K562 (cell line): Measurements from ENCODE around the gene TBC1D2B. TPM values are rescaled to one million over a fixed set of nuclear protein-coding genes. Genes with fewer than 3 reads are reported as not detected.

Experiments used
- ATAC-seq: fragments of 200-7000 bp; cut with Tn5 transposase; 3 replicates; pipeline ENCODE4 v1.9.1; 2020; ENCODE audit warnings: moderate library complexity
- BruUV-seq: library from RNA; stranded (reverse); fragments of 400-500 nt; replicated peaks from 2 replicates; lab custom pipeline; 2021; lab: Mats Ljungman, UMichigan
- CTCF ChIA-PET: fragments of 300-600 bp; formaldehyde crosslinking; extraction: SDS; loops from one replicate; lab custom pipeline; 2021; ENCODE audit warnings: low intra/inter-chr PET ratio; lab: Yijun Ruan, JAX
- POLR2A ChIA-PET: fragments of 300-600, 350-650 bp; sonication (Branson Sonifier 250); formaldehyde crosslinking; extraction: SDS; loops from one replicate; lab custom pipeline; 2021; ENCODE audit warnings: antibody characterized with exemption, inconsistent platforms; lab: Yijun Ruan, JAX
- DNase-seq, 4 experiments: peaks; one replicate each; pipeline versions ENCODE4 v3.0.0 to v3.0.0-alpha.2; 2011 to 2018; ENCODE audit warnings: low spot score in 3 of 4, mixed read lengths in 3 of 4; ENCODE audit errors: extremely low read depth in 1 of 4
- FAIRE-seq: peaks from 2 replicates; lab custom pipeline; 2011; peaks lifted over from hg19 to GRCh38; lab: Jason Lieb, UNC
- H2AFZ ChIP-seq: 2 replicates; pipeline ENCODE4 v1.6.0; 2011; ENCODE audit warnings: low read depth, low read length, control low read depth, inconsistent platforms
- H3K27ac ChIP-seq: fragments of 200-600 bp; 3 replicates; pipeline ENCODE4 v1.8.0; 2011; ENCODE audit warnings: low read depth, mild to moderate bottlenecking, control low read depth, inconsistent platforms, low read length, moderate library complexity, mixed read lengths; ENCODE audit errors: extremely low read depth
- H3K27me3 ChIP-seq, 2 experiments: fragments of 300-600 bp in 1 of 2; 2 replicates in 1 of 2; 3 replicates in 1 of 2; pipeline versions ENCODE4 v1.6.0 to v1.8.0; 2011; ENCODE audit warnings: inconsistent platforms in 2 of 2, low read length in 2 of 2, mild to moderate bottlenecking in 1 of 2, mixed read lengths in 1 of 2, moderate library complexity in 1 of 2; ENCODE audit not compliant: control insufficient read depth in 2 of 2, insufficient read depth in 2 of 2
- H3K36me3 ChIP-seq: fragments of 300-600 bp; 3 replicates; pipeline ENCODE4 v1.8.0; 2011; ENCODE audit warnings: mild to moderate bottlenecking, low read length, inconsistent platforms; ENCODE audit not compliant: control insufficient read depth, insufficient read depth
- H3K4me1 ChIP-seq, 2 experiments: fragments of 200-600 bp in 1 of 2; replicated peaks in 1 of 2; 2 replicates in 1 of 2; 3 replicates in 1 of 2; pipeline versions ENCODE4 v1.5.1 to v1.8.0; 2011; ENCODE audit warnings: inconsistent platforms in 2 of 2, low read length in 2 of 2, mild to moderate bottlenecking in 1 of 2, mixed read lengths in 1 of 2, moderate library complexity in 1 of 2; ENCODE audit not compliant: control insufficient read depth in 2 of 2, insufficient read depth in 2 of 2
- H3K4me2 ChIP-seq: 2 replicates; pipeline ENCODE4 v1.6.1; 2011; ENCODE audit warnings: low read length, control low read depth, inconsistent platforms, mixed read lengths; ENCODE audit not compliant: insufficient read depth
- H3K4me3 ChIP-seq: fragments of 200-600 bp; sonication (generic), shearing (Covaris generic); 2 replicates; pipeline ENCODE4 v1.5.1; 2016; ENCODE audit warnings: control low read depth, inconsistent platforms
- H3K79me2 ChIP-seq: fragments of 200-600 bp; 3 replicates; pipeline ENCODE4 v1.8.0; 2011; ENCODE audit warnings: low read length, inconsistent platforms; ENCODE audit not compliant: control insufficient read depth, insufficient read depth
- H3K9ac ChIP-seq, 2 experiments: 2 replicates each; pipeline versions ENCODE4 v1.6.0 to v1.6.1; 2011; ENCODE audit warnings: low read depth in 2 of 2, low read length in 2 of 2, control low read depth in 1 of 2, inconsistent platforms in 1 of 2, mild to moderate bottlenecking in 1 of 2, mixed read lengths in 1 of 2; ENCODE audit not compliant: insufficient read depth in 1 of 2
- H3K9me1 ChIP-seq: one replicate; pipeline ENCODE4 v1.6.0; 2011; ENCODE audit warnings: inconsistent platforms, mild to moderate bottlenecking, low read length, moderate library complexity; ENCODE audit not compliant: control insufficient read depth, insufficient read depth
- H3K9me3 ChIP-seq: replicated peaks from 2 replicates; pipeline ENCODE4 v1.5.1; 2011; ENCODE audit warnings: low read depth, low read length, inconsistent platforms; ENCODE audit not compliant: control insufficient read depth, insufficient read depth
- H4K20me1 ChIP-seq: replicated peaks from 2 replicates; pipeline ENCODE4 v1.6.1; 2011; ENCODE audit warnings: low read length, inconsistent platforms, mixed read lengths; ENCODE audit not compliant: control insufficient read depth, insufficient read depth
- HLTF ChIP-seq: fragments of 450-650 bp; IDR thresholded peaks from 2 replicates; pipeline ENCODE4 v1.6.1; 2016
- KLF6 ChIP-seq: fragments of 250-450 bp; sonication (Bioruptor Pico); IDR thresholded peaks from 2 replicates; pipeline ENCODE4 v1.4.0; 2020; ENCODE audit warnings: mild to moderate bottlenecking, moderate library complexity, borderline replicate concordance
- ZNF41 ChIP-seq: fragments of 250-450 bp; sonication (Bioruptor Pico); conservative IDR thresholded peaks from 2 replicates; pipeline ENCODE4 v1.4.0; 2020; ENCODE audit warnings: mild to moderate bottlenecking
- WGBS: fragments of 100-300 bp; shearing (Covaris generic); methylation state at CpG from one replicate; pipeline ENCODE4 v1.1.6; 2016; ENCODE audit warnings: low coverage, mixed read lengths; ENCODE audit not compliant: insufficient coverage; ENCODE audit errors: missing lambda C conversion rate; 5-methylcytosine and 5-hydroxymethylcytosine counted together
- in situ Hi-C: fragments of 300-500 bp; cut with MboI; formaldehyde crosslinking; loops from 4 replicates; pipeline ENCODE4 v1.15.0; 2018; ENCODE audit warnings: inconsistent platforms, mixed read lengths
- intact Hi-C: fragments of 100-400 bp; cut with micrococcal nuclease; formaldehyde crosslinking; loops from 2 replicates; pipeline ENCODE4 v1.14.2; 2022
- polyA plus RNA-seq, 8 experiments: library from polyadenylated mRNA; depleted of rRNA in 4 of 8; stranded (reverse) in 5 of 8; unstranded in 3 of 8; fragments of >200 nt; fragmentation: Nextera tagmentation in 2 of 8; fragmentation: Illumina TruSeq in 1 of 8; extraction: Ambion mirVana in 2 of 8; extraction: Trizol in 1 of 8; gene quantifications; 2 replicates each; pipeline versions ENCODE4 v1.2.1 to v1.2.3, GENCODE V29; 2011 to 2014; ENCODE audit warnings: inconsistent platforms in 1 of 8, missing spikeins in 1 of 8
- total RNA-seq, 7 experiments: library from RNA; depleted of rRNA in 6 of 7; stranded (reverse); fragments of >200 nt in 6 of 7; fragmentation: Illumina TruSeq in 2 of 7; extraction: Trizol in 2 of 7; gene quantifications; 2 replicates each; pipeline versions ENCODE4 v1.2.1 to v1.2.3, GENCODE V29; 2011 to 2021; ENCODE audit warnings: low replicate concordance in 1 of 7
- TF ChIP-seq, protein P1 (sequence below): fragments of 450-650 bp; formaldehyde crosslinking; IDR thresholded peaks from 2 replicates; pipeline ENCODE4 v1.4.0; 2022; ENCODE audit warnings: missing genetic modification characterization
- TF ChIP-seq, protein P2 (sequence below): sonication (generic); formaldehyde crosslinking; IDR thresholded peaks from 2 replicates; pipeline ENCODE4 v1.9.0; 2022; ENCODE audit warnings: mild to moderate bottlenecking, missing genetic modification reagents
- TF ChIP-seq, protein P3 (sequence below): fragments of 150-350 bp; IDR thresholded peaks from 2 replicates; pipeline ENCODE4 v1.6.1; 2014; ENCODE audit warnings: low read depth, mild to moderate bottlenecking, low read length, borderline replicate concordance
- TF ChIP-seq, protein P4 (sequence below): fragments of 450-650 bp; IDR thresholded peaks from 2 replicates; pipeline ENCODE4 v1.6.1; 2016; ENCODE audit warnings: low read depth

Gene TBC1D2B
- total and polyA plus RNA-seq, 9 of the 15 experiments (the other 6 are each of a cell fraction or from before 2014, with no cell fraction given), result 0.15 to 16.3 (median 8.9) TPM

DNA sequence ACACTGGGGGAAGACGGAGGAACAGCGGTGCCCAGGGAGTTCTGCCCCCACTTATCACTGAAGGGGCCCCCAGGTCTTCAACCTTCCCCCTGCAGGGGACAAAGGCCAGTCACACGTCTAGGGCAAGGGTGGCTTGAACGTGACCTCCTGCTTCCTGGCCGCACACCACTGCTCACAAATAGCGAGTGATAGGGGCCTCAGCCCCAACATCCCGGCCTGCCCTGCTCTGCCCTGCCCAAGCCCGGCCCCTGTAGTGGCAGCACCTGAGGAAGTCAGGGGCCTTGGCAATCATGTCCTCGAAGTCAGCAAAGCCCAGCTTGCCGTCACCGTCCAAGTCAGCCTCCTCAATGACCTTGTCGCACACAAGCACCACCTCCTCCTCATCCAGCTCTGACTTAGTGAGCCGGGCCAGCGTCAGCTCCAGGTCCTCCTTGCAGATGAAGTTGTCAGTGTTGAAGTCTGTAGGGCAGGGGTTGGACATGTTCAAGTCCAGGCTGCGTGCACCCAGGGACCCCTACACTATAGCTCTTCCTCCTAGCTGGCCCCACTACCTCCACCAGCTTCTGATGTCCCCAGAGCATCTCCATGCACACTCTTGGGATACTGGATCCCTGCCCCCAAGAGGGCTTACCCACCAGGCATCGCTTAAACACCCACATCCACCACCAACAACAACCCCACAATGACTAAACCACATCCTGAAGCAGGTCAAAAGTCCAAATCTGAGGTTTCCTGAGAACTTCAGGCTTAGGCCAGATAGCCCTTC, 28.1 kb upstream of the TBC1D2B start:
- in situ Hi-C loops, result no loop called here
- H3K79me2 ChIP-seq, result no peaks in the 10 kb centered on the region
- H3K4me3 ChIP-seq, result no peak overlapping the region
- H3K9me3 ChIP-seq, result no peaks in the 10 kb centered on the region
- H3K9me1 ChIP-seq, result no peaks in the 10 kb centered on the region
- H3K36me3 ChIP-seq, result no peaks in the 10 kb centered on the region
- WGBS, result 55% methylated on average over 14 of the region's 16 CpGs
- ATAC-seq (no peak), DNase-seq (no peak), FAIRE-seq (no peak)
- no TSS peak for BruUV-seq
- intact Hi-C loops, result no loop called here
- no peak overlapping the region for H3K27ac ChIP-seq
- peaks cover 0 to 7% of the 10 kb centered on the region in 2 experiments; a peak in 2 of 5 replicates for H3K4me1 ChIP-seq
- no peaks in the 10 kb centered on the region for H3K27me3 ChIP-seq
- peak overlapping the region in 1 of 2 experiments; percentile 35; a peak in 1 of 4 replicates for H3K9ac ChIP-seq
- H2AFZ ChIP-seq, result no peak overlapping the region
- CTCF ChIA-PET, result no interaction called here
- H4K20me1 ChIP-seq, result 0 out of 2 replicates have a peak, but pooled peaks cover 6% of the 10 kb centered on the region
- POLR2A ChIA-PET, result no interaction called here
- no peak overlapping the region for H3K4me2 ChIP-seq
- TF ChIP-seq, protein P1, sequence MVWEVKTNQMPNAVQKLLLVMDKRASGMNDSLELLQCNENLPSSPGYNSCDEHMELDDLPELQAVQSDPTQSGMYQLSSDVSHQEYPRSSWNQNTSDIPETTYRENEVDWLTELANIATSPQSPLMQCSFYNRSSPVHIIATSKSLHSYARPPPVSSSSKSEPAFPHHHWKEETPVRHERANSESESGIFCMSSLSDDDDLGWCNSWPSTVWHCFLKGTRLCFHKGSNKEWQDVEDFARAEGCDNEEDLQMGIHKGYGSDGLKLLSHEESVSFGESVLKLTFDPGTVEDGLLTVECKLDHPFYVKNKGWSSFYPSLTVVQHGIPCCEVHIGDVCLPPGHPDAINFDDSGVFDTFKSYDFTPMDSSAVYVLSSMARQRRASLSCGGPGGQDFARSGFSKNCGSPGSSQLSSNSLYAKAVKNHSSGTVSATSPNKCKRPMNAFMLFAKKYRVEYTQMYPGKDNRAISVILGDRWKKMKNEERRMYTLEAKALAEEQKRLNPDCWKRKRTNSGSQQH (CRISPR knock-in tag), result no peak
- TF ChIP-seq KLF6, result no peak
- TF ChIP-seq, protein P2, sequence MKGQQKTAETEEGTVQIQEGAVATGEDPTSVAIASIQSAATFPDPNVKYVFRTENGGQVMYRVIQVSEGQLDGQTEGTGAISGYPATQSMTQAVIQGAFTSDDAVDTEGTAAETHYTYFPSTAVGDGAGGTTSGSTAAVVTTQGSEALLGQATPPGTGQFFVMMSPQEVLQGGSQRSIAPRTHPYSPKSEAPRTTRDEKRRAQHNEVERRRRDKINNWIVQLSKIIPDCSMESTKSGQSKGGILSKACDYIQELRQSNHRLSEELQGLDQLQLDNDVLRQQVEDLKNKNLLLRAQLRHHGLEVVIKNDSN (CRISPR knock-in tag), result no peak
- TF ChIP-seq, protein P3, sequence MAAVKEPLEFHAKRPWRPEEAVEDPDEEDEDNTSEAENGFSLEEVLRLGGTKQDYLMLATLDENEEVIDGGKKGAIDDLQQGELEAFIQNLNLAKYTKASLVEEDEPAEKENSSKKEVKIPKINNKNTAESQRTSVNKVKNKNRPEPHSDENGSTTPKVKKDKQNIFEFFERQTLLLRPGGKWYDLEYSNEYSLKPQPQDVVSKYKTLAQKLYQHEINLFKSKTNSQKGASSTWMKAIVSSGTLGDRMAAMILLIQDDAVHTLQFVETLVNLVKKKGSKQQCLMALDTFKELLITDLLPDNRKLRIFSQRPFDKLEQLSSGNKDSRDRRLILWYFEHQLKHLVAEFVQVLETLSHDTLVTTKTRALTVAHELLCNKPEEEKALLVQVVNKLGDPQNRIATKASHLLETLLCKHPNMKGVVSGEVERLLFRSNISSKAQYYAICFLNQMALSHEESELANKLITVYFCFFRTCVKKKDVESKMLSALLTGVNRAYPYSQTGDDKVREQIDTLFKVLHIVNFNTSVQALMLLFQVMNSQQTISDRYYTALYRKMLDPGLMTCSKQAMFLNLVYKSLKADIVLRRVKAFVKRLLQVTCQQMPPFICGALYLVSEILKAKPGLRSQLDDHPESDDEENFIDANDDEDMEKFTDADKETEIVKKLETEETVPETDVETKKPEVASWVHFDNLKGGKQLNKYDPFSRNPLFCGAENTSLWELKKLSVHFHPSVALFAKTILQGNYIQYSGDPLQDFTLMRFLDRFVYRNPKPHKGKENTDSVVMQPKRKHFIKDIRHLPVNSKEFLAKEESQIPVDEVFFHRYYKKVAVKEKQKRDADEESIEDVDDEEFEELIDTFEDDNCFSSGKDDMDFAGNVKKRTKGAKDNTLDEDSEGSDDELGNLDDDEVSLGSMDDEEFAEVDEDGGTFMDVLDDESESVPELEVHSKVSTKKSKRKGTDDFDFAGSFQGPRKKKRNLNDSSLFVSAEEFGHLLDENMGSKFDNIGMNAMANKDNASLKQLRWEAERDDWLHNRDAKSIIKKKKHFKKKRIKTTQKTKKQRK, result no peak
- TF ChIP-seq, protein P4, sequence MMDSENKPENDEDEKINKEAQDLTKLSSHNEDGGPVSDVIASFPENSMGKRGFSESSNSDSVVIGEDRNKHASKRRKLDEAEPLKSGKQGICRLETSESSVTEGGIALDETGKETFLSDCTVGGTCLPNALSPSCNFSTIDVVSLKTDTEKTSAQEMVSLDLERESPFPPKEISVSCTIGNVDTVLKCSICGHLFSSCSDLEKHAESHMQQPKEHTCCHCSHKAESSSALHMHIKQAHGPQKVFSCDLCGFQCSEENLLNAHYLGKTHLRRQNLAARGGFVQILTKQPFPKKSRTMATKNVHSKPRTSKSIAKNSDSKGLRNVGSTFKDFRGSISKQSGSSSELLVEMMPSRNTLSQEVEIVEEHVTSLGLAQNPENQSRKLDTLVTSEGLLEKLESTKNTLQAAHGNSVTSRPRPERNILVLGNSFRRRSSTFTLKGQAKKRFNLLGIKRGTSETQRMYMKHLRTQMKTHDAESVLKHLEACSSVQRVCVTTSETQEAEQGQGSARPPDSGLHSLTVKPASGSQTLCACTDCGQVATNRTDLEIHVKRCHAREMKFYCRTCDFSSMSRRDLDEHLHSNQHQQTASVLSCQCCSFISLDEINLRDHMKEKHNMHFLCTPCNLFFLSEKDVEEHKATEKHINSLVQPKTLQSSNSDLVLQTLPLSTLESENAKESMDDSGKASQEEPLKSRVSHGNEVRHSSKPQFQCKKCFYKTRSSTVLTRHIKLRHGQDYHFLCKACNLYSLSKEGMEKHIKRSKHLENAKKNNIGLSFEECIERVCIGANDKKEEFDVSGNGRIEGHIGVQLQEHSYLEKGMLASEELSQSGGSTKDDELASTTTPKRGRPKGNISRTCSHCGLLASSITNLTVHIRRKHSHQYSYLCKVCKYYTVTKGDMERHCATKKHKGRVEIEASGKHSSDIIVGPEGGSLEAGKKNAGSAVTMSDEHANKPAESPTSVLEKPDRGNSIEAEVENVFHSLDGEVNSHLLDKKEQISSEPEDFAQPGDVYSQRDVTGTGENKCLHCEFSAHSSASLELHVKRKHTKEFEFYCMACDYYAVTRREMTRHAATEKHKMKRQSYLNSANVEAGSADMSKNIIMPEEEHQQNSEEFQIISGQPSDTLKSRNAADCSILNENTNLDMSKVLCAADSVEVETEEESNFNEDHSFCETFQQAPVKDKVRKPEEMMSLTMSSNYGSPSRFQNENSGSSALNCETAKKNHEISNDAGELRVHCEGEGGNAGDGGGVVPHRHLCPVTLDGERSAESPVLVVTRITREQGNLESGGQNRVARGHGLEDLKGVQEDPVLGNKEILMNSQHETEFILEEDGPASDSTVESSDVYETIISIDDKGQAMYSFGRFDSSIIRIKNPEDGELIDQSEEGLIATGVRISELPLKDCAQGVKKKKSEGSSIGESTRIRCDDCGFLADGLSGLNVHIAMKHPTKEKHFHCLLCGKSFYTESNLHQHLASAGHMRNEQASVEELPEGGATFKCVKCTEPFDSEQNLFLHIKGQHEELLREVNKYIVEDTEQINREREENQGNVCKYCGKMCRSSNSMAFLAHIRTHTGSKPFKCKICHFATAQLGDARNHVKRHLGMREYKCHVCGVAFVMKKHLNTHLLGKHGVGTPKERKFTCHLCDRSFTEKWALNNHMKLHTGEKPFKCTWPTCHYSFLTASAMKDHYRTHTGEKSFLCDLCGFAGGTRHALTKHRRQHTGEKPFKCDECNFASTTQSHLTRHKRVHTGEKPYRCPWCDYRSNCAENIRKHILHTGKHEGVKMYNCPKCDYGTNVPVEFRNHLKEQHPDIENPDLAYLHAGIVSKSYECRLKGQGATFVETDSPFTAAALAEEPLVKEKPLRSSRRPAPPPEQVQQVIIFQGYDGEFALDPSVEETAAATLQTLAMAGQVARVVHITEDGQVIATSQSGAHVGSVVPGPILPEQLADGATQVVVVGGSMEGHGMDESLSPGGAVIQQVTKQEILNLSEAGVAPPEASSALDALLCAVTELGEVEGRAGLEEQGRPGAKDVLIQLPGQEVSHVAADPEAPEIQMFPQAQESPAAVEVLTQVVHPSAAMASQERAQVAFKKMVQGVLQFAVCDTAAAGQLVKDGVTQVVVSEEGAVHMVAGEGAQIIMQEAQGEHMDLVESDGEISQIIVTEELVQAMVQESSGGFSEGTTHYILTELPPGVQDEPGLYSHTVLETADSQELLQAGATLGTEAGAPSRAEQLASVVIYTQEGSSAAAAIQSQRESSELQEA, result no peak
- no peak for TF ChIP-seq HLTF
- no peak for TF ChIP-seq ZNF41 (CRISPR knock-in tag)
